Raji (cell line): ENCODE data around the gene MBD4.

Experiments used
- POLR2A ChIP-seq: IDR thresholded peaks from 2 replicates; pipeline ENCODE4 v1.6.1; 2011; ENCODE audit warnings: low read depth, low read length, control low read depth; ENCODE audit not compliant: insufficient read depth

MBD4 gene

DNA sequence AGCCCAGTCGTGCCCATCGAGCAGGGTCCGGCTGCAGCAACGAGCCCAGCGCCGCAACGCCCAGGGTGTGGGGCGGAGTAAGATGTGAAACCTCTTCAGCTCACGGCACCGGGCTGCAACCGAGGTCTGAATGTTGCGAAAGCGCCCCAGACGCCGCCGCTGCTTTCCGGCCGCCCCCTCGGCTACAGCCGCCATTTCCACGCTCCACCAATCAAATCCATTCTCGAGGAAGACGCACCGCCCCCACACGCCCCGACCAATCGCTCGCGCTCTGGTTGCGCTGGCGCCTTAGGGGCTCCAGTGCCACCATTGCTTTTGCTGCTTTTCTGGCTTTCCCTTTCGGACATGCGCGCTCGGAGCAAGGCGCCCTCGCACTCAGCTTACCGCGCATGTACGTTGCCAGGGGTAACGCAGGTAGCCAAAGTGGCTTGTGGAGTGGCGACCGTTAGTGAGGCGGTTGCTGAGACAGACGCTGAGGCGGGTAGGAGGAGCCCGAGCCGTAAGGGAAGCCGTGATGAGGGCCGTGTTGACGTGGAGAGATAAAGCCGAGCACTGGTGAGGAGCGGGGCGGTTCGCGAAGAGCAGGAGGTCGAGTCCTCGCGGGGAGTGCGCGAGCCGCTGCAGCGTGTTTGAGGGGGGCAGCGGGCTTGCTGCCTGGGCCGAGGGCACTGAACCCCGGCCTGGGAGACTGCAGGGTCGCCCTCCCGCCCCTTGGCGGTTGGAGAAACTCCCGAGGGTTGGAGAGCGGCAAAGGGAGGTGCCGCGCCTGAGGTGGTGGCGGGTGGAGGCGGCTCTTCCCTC, at the start of gene MBD4, which contains the start of gene IFT122:
TSS of gene MBD4 (minus strand) at position 132 of the 801 bp plus-strand sequence. CDS start at position 17, 115 bp downstream.
TSS of gene IFT122 (plus strand) at position 408 of the 801 bp plus-strand sequence. CDS start at position 515, 107 bp downstream.
- peak; percentile 95 for TF ChIP-seq POLR2A

DNA sequence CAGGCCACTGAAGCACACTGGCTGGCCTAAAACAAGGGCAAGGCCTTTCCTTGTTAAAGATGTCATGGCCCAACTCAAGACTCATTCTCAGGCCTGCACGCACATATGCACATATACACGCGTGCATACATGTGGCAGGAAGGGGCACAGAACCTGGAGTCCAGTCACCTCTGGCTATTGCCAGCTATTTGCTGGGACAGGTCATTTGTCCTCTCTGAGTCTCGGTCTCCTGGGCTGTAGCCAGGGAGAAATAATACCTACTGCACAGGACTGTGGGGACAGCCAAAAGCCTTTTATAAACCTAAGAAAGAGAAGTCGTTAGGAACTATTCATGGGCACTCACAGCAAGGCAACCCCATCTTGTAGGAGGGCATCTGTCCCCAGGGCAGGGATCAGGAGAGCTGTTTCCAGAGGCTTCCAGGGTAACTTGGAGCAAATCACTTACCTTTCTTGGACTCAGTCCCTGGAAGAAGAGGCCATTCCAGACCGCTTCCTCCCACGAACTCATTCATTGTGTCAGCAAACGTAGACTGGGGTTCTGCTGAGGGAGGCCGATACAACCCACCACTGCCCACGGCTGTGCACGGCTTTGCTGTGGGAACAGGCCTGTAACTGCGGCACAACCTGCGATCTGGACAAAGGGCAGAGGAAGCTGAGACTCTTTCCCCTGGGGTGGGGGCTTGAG, 47.6 kb upstream of the MBD4 start:
- no peak for TF ChIP-seq POLR2A

DNA sequence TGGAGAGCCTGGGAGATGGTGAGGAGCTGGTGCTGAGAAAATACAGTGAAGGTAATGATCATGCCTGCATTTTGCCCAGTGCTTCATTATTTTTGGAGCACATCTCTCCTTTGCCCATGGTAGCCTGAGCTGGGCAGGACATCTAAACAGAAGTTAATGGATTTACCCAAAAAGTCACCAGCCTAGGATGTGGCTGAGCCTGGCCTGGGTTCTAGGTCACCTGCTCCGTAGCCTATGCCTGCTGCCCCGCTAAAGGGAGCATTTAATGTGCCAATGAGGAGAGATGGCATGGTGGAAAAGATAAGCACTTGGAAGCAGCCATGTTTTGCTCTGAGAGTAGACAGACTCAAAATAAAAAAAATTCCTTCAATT, 46.9 kb upstream of the MBD4 start:
- no peak for TF ChIP-seq POLR2A

DNA sequence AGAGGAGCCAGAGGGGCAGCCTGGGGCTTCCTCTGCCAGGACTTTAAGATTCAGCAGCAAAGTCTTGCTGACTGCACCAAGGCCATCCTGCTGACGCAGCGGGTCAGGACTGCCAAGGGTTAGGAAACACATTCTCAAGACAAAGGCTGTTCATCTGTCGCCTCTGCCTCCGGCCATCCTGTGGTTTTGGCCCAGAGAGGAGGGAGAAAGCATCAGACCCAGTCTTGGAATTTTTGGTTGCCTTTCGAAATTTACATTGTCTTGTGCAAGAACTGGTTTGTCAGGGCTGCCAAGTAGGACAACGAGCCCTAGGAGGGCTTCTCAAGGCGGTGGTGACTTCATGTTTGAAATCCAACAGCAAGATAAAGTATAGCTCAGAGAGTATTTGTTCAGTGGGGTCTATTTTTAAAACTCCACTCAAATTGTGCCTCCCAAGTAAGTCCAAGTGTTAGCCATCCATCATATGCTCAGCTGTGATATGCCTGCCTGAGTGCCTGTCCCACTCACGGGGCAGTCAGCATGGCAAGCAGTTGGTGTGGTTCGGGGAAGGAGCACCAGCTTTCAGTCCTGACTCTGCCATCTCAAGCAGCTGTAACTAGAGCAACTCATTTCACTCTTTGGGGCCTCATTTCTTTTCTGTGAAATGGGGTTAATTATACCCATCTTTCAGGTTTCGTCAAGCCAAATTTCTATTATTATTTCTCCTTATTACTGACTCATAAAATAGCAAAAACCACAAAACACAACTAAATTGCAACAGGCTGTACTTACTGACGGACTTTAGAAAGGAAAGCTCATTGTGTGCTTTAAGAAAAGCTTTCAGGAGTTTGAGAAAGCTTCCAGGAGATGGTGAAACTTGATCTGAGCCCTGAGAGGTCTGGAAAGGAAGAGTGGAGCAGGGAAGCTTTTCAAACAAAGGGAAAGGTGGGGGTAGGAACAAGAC, 46.2 kb upstream of the MBD4 start:
- TF ChIP-seq POLR2A: no peak

DNA sequence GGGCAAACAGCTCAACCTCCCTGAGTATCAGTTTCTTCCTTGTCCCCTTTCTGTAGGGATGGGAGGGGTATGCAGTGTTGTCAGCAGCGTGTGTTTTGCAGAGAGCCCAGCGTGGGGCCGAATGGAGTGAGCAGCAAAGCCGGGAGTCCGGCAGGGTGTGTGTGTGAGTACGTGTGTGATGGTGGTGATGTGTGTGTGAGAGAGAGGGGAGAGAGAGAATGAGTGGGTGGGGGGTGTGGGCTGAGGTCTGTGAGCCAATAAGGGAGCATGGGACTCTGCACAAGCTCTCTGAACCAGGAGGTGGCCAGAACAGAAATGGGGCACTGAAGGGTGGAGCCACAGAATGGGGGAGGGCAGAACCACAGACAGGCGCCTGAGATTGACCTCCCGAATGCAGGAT, 44.1 kb upstream of the MBD4 start:
- TF ChIP-seq POLR2A: no peak

DNA sequence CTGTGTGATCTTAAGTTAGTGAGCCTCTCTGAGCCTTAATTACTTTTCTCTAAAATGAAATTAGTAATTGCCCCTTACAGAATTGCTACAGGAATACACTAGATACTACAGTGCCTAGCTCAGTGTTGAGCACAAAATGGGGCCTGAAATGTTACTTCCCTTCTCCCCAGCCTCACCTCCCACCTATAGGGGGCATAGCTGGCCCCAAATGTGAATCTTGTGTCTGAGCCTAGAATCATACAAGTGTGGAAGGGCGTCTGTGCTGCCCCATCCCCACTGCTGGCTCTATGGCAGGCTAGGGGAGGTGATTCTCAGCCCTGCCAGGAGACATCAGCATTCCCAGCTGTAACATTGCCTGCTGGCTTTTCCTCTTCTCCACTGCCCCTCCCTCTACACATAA, 43.0 kb upstream of the MBD4 start:
- TF ChIP-seq POLR2A: no peak

DNA sequence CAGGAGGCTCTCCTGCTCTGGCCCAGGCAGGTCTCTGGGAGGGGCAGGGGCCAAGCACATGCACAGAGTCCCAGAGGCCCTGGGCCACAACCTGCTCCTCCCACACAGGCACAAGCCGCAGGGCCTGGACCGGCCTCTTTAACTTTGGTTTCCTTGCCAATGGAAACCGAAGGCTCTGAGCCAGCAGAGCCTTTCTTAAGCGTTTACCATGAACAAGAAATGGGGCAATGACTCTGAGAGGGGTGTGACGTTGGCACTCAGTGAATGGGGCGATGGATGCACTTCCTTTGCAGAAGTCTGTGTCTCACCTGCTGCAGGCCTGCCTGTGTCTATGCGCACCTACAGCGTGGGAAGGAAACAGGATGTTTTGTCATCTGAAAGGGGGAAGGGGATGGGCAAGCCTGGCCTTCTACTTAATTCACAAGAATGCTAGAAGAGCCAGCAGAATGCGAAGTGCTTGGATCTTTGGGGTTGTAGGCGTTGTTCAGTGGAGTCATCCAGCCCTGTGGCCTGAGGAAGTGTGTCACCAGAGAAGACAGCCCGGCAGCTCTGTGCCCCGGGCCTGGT, 42.1 kb upstream of the MBD4 start:
- TF ChIP-seq POLR2A: no peak

DNA sequence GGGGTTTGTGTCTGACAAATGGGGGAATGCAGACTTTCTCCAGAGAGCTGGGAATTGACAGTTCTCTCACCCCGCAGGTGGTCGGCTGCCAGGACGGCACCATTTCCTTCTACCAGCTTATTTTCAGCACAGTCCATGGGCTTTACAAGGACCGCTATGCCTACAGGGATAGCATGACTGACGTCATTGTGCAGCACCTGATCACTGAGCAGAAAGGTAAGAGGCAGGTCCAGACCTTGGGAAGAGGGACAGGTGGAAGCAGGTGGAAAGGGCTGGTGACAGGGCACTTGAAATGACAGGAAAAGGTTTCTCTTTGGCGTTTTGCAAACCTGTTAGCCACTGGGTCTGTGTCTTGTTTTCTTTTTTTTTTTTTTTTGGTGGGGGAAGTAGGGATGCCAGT, 36.8 kb upstream of the MBD4 start:
- no peak for TF ChIP-seq POLR2A

DNA sequence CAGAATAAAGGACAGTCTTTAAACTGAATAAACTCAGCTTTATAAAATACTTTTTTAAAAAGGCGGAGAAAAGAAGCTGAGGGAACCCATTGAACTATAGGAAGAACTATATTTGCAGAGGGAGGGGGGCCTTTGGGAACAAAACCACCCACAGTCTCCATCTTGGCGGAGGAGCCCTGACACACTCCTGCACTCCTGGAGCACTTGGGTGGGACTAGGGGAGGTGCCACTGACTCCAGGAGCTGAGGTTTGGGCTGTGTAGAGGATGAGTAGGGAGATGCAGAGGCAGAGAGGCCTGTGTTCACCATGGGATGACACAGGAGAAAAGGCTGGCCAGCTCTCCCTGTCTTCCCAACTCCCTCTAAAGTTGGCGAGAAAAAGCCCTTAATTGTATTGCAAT, 36.1 kb upstream of the MBD4 start:
- TF ChIP-seq POLR2A: no peak

DNA sequence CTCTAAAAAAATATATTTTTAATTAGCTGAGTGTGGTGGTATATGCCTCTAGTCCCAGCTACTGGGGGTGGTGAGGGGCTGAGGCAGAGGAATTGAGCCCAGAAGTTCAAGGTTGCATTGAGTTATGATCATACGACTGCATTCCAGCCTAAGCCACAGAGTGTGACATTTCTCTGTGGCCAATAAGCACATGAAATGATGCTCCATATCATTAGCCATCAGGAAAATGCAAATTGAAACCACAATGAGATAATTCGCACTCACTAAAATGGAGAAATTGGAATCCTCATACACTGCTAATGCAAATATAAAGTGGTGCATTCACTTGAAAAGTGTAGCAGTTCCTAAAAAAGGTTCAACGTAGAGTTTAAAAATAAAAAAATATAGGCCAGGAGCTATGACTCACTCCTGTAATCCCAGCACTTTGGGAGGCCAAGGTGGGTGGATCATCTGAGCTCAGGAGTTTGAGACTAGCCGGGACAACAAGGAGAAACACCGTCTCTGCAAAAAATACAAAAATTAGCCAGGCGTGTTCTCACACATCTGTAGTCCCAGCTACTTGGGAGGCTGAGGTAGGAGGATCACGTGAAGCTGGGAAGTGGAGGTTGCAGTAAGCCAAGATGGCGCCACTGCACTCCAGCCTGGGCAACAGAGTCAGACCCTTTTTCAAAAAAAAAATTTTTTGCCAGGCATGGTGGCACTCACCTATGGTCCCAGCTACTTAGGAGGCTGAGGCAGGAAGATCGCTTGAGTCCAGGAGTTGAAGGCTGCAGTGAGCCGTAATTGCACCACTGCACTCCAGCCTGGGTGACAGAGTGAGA, 35.4 kb upstream of the MBD4 start:
- TF ChIP-seq POLR2A: no peak

DNA sequence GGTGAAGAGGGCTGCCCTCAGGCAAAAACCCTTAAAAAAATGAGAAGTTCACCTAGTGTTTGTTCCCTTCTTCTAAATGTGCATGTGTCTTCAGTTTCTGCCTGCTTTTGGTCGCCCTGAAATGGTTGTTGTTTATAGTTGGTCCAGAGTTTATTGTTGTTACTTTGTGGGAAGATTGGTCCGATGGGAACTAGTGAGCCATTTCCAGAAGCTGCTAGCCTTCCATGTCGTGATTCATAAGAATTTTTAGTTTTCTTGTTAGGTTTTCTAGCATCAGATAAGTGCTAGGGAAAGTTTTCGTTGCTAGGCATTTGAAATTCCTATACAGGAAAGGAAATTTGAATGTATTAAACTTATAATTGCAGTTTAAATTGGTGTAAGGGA, 34.0 kb upstream of the MBD4 start:
- TF ChIP-seq POLR2A: no peak

DNA sequence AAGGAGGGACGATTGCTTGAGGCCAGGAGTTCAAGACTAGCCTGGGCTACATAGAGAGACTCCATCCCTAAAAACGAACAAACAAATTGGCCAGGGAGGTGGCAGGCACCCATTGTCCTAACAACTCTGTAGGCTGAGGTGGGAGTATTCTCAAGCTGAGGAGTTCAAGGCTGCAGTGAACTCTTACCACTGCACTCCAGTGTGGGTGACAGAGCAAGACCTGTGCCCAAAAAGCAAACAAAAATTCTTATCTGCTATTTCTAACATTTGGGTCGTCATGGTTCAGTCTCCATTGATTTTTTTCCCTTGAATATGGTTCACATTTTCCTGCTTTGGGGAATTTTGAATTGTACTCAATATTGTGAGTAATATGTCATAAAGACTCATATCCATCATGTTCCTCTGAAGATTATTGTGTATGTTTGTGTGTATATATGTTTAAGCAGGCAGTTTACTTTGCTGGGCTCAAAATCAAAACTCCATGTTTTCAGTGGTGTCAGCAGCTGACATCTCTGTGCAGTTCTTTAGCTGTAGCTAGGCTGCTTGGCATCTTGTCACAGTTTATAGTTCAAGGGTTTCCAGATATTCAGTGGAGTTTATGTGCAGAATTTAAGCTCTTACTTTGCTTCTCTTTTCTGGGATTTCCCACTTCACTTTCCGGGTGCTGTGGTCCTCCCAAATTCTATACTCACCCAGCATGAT, 33.5 kb upstream of the MBD4 start:
- no peak for TF ChIP-seq POLR2A

DNA sequence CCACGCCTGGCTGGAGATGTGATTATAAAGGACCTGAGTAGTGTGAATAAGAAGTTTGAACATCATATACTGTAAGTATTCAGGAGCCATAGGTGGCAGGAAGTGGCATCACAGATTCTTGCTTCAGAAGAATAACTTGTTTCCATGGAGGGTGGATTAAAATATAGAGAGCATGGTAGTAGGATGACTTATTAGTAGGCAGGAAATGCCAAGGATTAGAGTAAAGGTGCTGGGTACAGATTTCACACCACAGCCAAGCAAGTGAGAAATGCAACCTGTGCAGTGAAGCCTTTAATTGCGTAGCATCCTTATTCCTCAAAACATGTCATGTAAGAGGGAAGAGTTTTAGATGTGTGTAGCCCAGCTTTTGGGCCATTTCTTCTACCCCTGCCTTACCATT, 31.1 kb upstream of the MBD4 start:
- no peak for TF ChIP-seq POLR2A

DNA sequence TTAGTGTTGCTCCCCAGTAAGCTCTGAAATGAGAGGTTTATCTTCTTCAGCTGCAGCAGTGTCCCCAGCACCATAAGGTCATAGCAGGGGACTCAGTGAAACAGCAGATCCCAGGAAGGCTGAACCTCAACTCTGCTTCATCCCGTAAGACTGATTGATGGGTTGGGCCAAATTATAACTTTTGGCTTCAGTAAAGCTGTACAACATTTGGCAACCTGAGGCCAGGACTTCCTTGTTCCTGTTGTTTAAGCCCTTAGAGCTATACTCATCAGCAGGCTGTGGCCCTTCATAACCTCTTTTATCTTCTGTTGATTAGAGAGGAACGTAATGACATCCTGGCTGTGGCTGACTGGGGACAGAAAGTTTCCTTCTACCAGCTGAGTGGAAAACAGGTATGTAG, 29.3 kb upstream of the MBD4 start:
- no peak for TF ChIP-seq POLR2A

DNA sequence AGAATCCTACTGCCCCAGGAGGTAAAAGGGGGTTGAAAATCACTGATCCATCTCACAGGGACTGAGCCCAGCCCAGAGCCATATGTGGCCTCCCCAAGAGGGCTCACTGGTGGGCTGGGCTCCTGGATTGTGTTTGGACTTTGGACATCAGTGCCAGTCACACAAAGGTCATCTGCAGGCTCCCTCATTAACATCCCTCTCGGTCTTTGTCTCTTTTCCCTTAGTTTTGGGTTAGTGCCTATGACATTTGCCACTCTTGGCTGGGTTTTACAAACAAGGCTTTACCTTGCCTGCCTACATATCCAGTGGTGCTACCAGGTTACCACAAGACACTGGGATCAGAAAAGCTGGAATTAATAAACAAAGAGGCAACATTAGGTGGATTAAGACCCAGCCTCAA, 28.2 kb upstream of the MBD4 start:
- no peak for TF ChIP-seq POLR2A
